ENCODE data around the gene MYOCOS.
"Not testable (repeated sequence)": the region's sequence is repeated elsewhere in the genome, so short reads cannot be mapped to it uniquely, and the experiment has no call there.

- TF ChIP-seq, protein P1, sequence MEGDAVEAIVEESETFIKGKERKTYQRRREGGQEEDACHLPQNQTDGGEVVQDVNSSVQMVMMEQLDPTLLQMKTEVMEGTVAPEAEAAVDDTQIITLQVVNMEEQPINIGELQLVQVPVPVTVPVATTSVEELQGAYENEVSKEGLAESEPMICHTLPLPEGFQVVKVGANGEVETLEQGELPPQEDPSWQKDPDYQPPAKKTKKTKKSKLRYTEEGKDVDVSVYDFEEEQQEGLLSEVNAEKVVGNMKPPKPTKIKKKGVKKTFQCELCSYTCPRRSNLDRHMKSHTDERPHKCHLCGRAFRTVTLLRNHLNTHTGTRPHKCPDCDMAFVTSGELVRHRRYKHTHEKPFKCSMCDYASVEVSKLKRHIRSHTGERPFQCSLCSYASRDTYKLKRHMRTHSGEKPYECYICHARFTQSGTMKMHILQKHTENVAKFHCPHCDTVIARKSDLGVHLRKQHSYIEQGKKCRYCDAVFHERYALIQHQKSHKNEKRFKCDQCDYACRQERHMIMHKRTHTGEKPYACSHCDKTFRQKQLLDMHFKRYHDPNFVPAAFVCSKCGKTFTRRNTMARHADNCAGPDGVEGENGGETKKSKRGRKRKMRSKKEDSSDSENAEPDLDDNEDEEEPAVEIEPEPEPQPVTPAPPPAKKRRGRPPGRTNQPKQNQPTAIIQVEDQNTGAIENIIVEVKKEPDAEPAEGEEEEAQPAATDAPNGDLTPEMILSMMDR (IDR thresholded peaks at IDR 0.05): not testable (repeated sequence)
- TF ChIP-seq POLR2A (IDR thresholded peaks at IDR 0.05): not testable (repeated sequence)
Observed at GRCh38 chr1:171656206-171656605, 34.2 kb downstream of the MYOCOS start.
